WTC11 (cell line): Measurements from ENCODE around the gene LAMA2. TPM values are rescaled to one million over a fixed set of nuclear protein-coding genes. Genes with fewer than 3 reads are reported as not detected.

Experiments used
- ATAC-seq: fragments of 200-7000 bp; cut with Tn5 transposase; 2 replicates; pipeline ENCODE4 v1.10.0; 2021; ENCODE audit warnings: mild to moderate bottlenecking, moderate library complexity
- CTCF ChIA-PET: fragments of 300-600 bp; sonication (Branson Sonifier 250); formaldehyde crosslinking; loops from one replicate; lab custom pipeline; 2021; ENCODE audit warnings: antibody characterized with exemption; lab: Charles Lee
- POLR2A ChIA-PET: fragments of 350-600 bp; sonication (Branson Sonifier 250); formaldehyde crosslinking; loops from one replicate; lab custom pipeline; 2021; ENCODE audit warnings: antibody characterized with exemption; lab: Charles Lee
- DNase-seq: peaks from one replicate; pipeline ENCODE4 v3.0.0; 2021; ENCODE audit warnings: low spot score
- H3K27ac Mint-ChIP-seq: 2 replicates; pipeline ENCODE4 v1.8.0; 2021; ENCODE audit warnings: mixed read lengths
- H3K27me3 Mint-ChIP-seq: 2 replicates; pipeline ENCODE4 v1.8.0; 2021; ENCODE audit warnings: low read depth, mild to moderate bottlenecking, moderate library complexity, mixed read lengths
- H3K36me3 Mint-ChIP-seq: 2 replicates; pipeline ENCODE4 v1.8.0; 2021; ENCODE audit warnings: mixed read lengths
- H3K4me1 Mint-ChIP-seq: 2 replicates; pipeline ENCODE4 v1.8.0; 2022; ENCODE audit warnings: mixed read lengths
- H3K4me3 Mint-ChIP-seq: 2 replicates; pipeline ENCODE4 v1.8.0; 2021; ENCODE audit warnings: mild to moderate bottlenecking, moderate library complexity, mixed read lengths
- H3K9me3 Mint-ChIP-seq: 2 replicates; pipeline ENCODE4 v1.8.0; 2021; ENCODE audit warnings: mixed read lengths
- ATF2 ChIP-seq: sonication (generic); formaldehyde crosslinking; IDR thresholded peaks from 2 replicates; pipeline ENCODE4 v1.8.1; 2022; ENCODE audit warnings: low read depth, missing genetic modification reagents, borderline replicate concordance
- CTCF ChIP-seq: fragments of 200-600 bp; IDR thresholded peaks from 2 replicates; pipeline ENCODE4 v1.8.0; 2022; ENCODE audit warnings: antibody characterized with exemption
- E2F5 ChIP-seq: sonication (generic); formaldehyde crosslinking; IDR thresholded peaks from 2 replicates; pipeline ENCODE4 v1.8.1; 2022; ENCODE audit warnings: mild to moderate bottlenecking, moderate library complexity, missing genetic modification reagents
- ELF4 ChIP-seq: sonication (generic); formaldehyde crosslinking; IDR thresholded peaks from 2 replicates; pipeline ENCODE4 v1.8.1; 2022; ENCODE audit warnings: low read depth, mild to moderate bottlenecking, moderate library complexity, missing genetic modification reagents
- ETV6 ChIP-seq: sonication (generic); formaldehyde crosslinking; IDR thresholded peaks from 2 replicates; pipeline ENCODE4 v1.8.1; 2022; ENCODE audit warnings: mild to moderate bottlenecking, missing genetic modification reagents
- FOXJ3 ChIP-seq: sonication (generic); formaldehyde crosslinking; IDR thresholded peaks from 2 replicates; pipeline ENCODE4 v1.9.0; 2021; ENCODE audit warnings: missing genetic modification reagents, mild to moderate bottlenecking, borderline replicate concordance
- FOXP4 ChIP-seq: sonication (generic); formaldehyde crosslinking; IDR thresholded peaks from 2 replicates; pipeline ENCODE4 v1.8.0; 2022; ENCODE audit warnings: mild to moderate bottlenecking, missing genetic modification reagents
- HMGXB4 ChIP-seq: sonication (generic); formaldehyde crosslinking; IDR thresholded peaks from 2 replicates; pipeline ENCODE4 v1.8.1; 2023; ENCODE audit warnings: mild to moderate bottlenecking, moderate library complexity, missing genetic modification reagents
- JAZF1 ChIP-seq: fragments of 250-450 bp; sonication (Bioruptor Pico); IDR thresholded peaks from 2 replicates; pipeline ENCODE4 v1.9.0; 2021; ENCODE audit warnings: moderate library complexity, mild to moderate bottlenecking, inconsistent platforms
- MLX ChIP-seq: sonication (generic); formaldehyde crosslinking; IDR thresholded peaks from 2 replicates; pipeline ENCODE4 v1.8.1; 2023; ENCODE audit warnings: mild to moderate bottlenecking, missing genetic modification reagents, moderate library complexity
- PRRX2 ChIP-seq: fragments of 250-450 bp; sonication (Bioruptor Pico); IDR thresholded peaks from 2 replicates; pipeline ENCODE4 v1.8.0; 2021; ENCODE audit warnings: mild to moderate bottlenecking
- SP1 ChIP-seq: sonication (generic); formaldehyde crosslinking; conservative IDR thresholded peaks from 2 replicates; pipeline ENCODE4 v1.8.1; 2022; ENCODE audit warnings: missing genetic modification reagents
- ZNF281 ChIP-seq: sonication (generic); formaldehyde crosslinking; IDR thresholded peaks from 2 replicates; pipeline ENCODE4 v1.8.0; 2023; ENCODE audit warnings: mild to moderate bottlenecking, missing genetic modification reagents
- ZNF317 ChIP-seq: sonication (generic); formaldehyde crosslinking; IDR thresholded peaks from 2 replicates; pipeline ENCODE4 v1.8.1; 2023; ENCODE audit warnings: low read depth, mild to moderate bottlenecking, moderate library complexity, missing genetic modification reagents, borderline replicate concordance
- ZSCAN18 ChIP-seq: fragments of 250-450 bp; sonication (Bioruptor Pico); IDR thresholded peaks from 2 replicates; pipeline ENCODE4 v2.1.2; 2022; ENCODE audit warnings: mild to moderate bottlenecking, moderate library complexity
- total RNA-seq: library from RNA; stranded (reverse); gene quantifications from 3 replicates; pipeline ENCODE4 v1.2.3, GENCODE V29; 2021

The LAMA2 gene
- total RNA-seq, 1 experiment from 2014 or later, result 6.6 TPM

GRCh38 chr6:129233458-129234134 lies 350.7 kb downstream of the LAMA2 start:
- POLR2A ChIA-PET, result no interaction called here
- no peak for DNase-seq
- H3K4me1 Mint-ChIP-seq, result no peaks in the 10 kb centered on the region
- no peaks in the 10 kb centered on the region for H3K27me3 Mint-ChIP-seq
- peaks cover 10% of the 10 kb centered on the region for H3K36me3 Mint-ChIP-seq
- no peak overlapping the region for H3K27ac Mint-ChIP-seq
- TF ChIP-seq FOXP4 (CRISPR knock-in tag), result no peak
- no peak for TF ChIP-seq JAZF1
- TF ChIP-seq FOXJ3 (CRISPR knock-in tag), result no peak
- TF ChIP-seq SP1 (CRISPR knock-in tag), result no peak
- TF ChIP-seq HMGXB4 (CRISPR knock-in tag), result no peak
- no peak for TF ChIP-seq PRRX2 (CRISPR knock-in tag)
- no peak for TF ChIP-seq ZNF317 (CRISPR knock-in tag)
- TF ChIP-seq ZSCAN18 (CRISPR knock-in tag), result no peak
- no peak for TF ChIP-seq ETV6
- no peak for TF ChIP-seq CTCF
- no peak for TF ChIP-seq MLX (CRISPR knock-in tag)
- TF ChIP-seq ELF4 (CRISPR knock-in tag), result no peak
- no peak for TF ChIP-seq ZNF281 (CRISPR knock-in tag)
- TF ChIP-seq E2F5 (CRISPR knock-in tag), result no peak
- no peak for TF ChIP-seq ATF2 (CRISPR knock-in tag)
- CTCF ChIA-PET, result no interaction called here
- ATAC-seq, result no peak
- no peak overlapping the region for H3K4me3 Mint-ChIP-seq
- H3K9me3 Mint-ChIP-seq, result peaks cover 17% of the 10 kb centered on the region
